Thyroid gland (tissue), 4 donors: Measurements from ENCODE around the gene UQCR11. TPM values are rescaled to one million over a fixed set of nuclear protein-coding genes. Genes with fewer than 3 reads are reported as not detected.

Experiments used
- DNase-seq, 2 donors: peaks; one replicate each; pipeline ENCODE4 v3.0.0-alpha.2; 2019
- H3K27ac ChIP-seq, 3 donors: fragments of 200-600 bp; sonication (generic); 1 replicate in 2 of 3; 2 replicates in 1 of 3; pipeline ENCODE4 v1.5.1; 2016 to 2019; ENCODE audit warnings: mild to moderate bottlenecking in 1 of 3, moderate library complexity in 1 of 3
- H3K27me3 ChIP-seq: fragments of 200-600 bp; sonication (generic); one replicate; pipeline ENCODE4 v1.5.1; 2019
- H3K36me3 ChIP-seq, 2 donors: fragments of 200-600 bp; sonication (generic); one replicate each; pipeline ENCODE4 v1.5.1; 2016 to 2019
- H3K4me1 ChIP-seq, 2 donors: fragments of 200-600 bp; sonication (generic); one replicate each; pipeline ENCODE4 v1.5.1; 2017 to 2019
- H3K4me3 ChIP-seq, 3 donors: fragments of 200-600 bp; sonication (generic); replicated peaks in 1 of 3; 1 replicate in 2 of 3; 2 replicates in 1 of 3; pipeline ENCODE4 v1.5.1; 2016; ENCODE audit warnings: mild to moderate bottlenecking in 1 of 3
- H3K9me3 ChIP-seq: fragments of 200-600 bp; sonication (generic); one replicate; pipeline ENCODE4 v1.5.1; 2017
- CTCF ChIP-seq, 6 experiments: fragments of 200-600 bp in 3 of 6; fragments of 450-650 bp in 3 of 6; sonication (generic) in 3 of 6; IDR thresholded peaks; one replicate each; pipeline ENCODE4 v1.5.1; 2016 to 2019; ENCODE audit warnings: antibody characterized with exemption in 6 of 6, mild to moderate bottlenecking in 2 of 6, inconsistent platforms in 1 of 6, moderate library complexity in 1 of 6
- POLR2A ChIP-seq, 2 donors: fragments of 450-650 bp; IDR thresholded peaks; one replicate each; pipeline ENCODE4 v1.6.1; 2017; ENCODE audit warnings: antibody characterized with exemption in 2 of 2, mild to moderate bottlenecking in 2 of 2, moderate library complexity in 1 of 2
- WGBS, 2 donors: methylation state at CpG; one replicate each; pipeline ENCODE4 v1.1.5; 2017; 5-methylcytosine and 5-hydroxymethylcytosine counted together
- intact Hi-C: fragments of 100-400 bp; cut with DNase I; formaldehyde crosslinking; loops from one replicate; pipeline ENCODE4 v1.15.1; 2023
- total RNA-seq, 4 donors: library from RNA; depleted of rRNA; stranded (reverse); fragments of >200 nt; gene quantifications; one replicate each; pipeline ENCODE4 v1.2.3, GENCODE V29; 2016

Gene UQCR11
- total RNA-seq, 4 donors from 2014 or later: 52.0 to 154 (median 61.9) TPM

DNA sequence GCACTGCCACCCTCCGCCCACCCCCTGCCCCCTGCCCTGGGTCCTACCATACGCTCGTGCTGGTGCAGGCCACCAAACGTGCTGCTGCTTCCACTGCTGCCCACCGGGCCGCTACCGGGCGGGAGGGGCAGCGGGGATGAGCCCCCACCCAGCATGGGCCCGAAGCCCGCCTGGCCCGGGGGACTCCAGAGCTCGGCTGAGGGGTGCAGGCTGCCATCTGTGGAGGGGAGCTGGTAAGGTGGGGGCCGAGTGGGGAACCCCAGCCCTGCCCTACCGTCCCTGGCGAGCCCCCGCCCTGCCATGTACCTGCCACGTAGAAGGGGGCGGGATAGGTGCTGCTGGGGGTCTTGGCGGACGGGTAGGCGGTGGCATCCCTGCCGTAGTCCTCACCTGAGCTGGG, 16.7 kb upstream of the UQCR11 start:
- TF ChIP-seq POLR2A (IDR thresholded peaks at IDR 0.05) (no peak), CTCF (IDR thresholded peaks at IDR 0.05) (no peak)
- Histone ChIP-seq H3K4me1 (no peaks in the 10 kb centered on the region), H3K27ac (no peak overlapping the region), H3K27me3 (no peaks in the 10 kb centered on the region), H3K36me3 (peaks cover 18 to 28% of the 10 kb centered on the region in 2 donors), H3K4me3 (no peak overlapping the region), H3K9me3 (no peaks in the 10 kb centered on the region)
- WGBS, 2 donors: 100% methylated on average over 3 to 8 of the region's 23 CpGs
- DNase-seq: no peak
- intact Hi-C loops: no loop called here

DNA sequence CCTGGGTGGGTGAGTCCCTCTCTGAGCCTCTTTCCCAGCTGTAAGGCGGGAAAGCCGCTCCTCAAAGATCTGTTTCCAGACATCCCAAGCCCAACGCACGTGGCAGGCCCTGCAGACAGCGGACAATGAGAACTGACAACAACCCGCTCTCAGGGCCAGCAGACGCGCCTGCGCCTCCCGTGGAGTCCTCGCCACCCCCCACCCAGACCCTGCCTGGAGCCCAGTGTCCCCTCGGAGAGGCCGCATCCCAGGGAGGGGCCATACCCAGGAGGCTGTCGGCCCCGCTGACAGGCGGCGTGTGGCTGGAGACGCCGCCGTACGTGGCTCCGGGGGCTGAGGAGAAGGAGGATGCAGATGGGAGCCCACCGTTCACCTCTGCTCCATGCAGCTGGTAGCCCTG, 16.3 kb upstream of the UQCR11 start:
- 96 to 100% methylated on average over 9 to 16 of the region's 23 CpGs for WGBS, 2 donors
- DNase-seq: no peak
- intact Hi-C loops: no loop called here
- Histone ChIP-seq H3K27ac (no peak overlapping the region), H3K4me1 (no peaks in the 10 kb centered on the region), H3K27me3 (no peaks in the 10 kb centered on the region), H3K36me3 (peaks cover 18 to 28% of the 10 kb centered on the region in 2 donors), H3K9me3 (no peaks in the 10 kb centered on the region), H3K4me3 (no peak overlapping the region)
- TF ChIP-seq POLR2A (IDR thresholded peaks at IDR 0.05): no peak

GRCh38 chr19:1621021-1621420, 15.8 kb upstream of the UQCR11 start:
- 89% methylated on average over 5 of the region's 19 CpGs; no CpG with 5 or more reads in 1 of the 2 donors for WGBS, 2 donors
- Histone ChIP-seq H3K27me3 (no peaks in the 10 kb centered on the region), H3K27ac (no peak overlapping the region), H3K4me3 (no peak overlapping the region), H3K36me3 (peaks cover 18 to 29% of the 10 kb centered on the region in 2 donors), H3K9me3 (no peaks in the 10 kb centered on the region), H3K4me1 (no peaks in the 10 kb centered on the region)
- intact Hi-C loops: no loop called here
- TF ChIP-seq POLR2A (IDR thresholded peaks at IDR 0.05) (no peak), CTCF (IDR thresholded peaks at IDR 0.05) (no peak)
- DNase-seq: no peak

- H3K27ac ChIP-seq: no peak overlapping the region
- H3K36me3 ChIP-seq: peaks cover 18 to 34% of the 10 kb centered on the region in 2 donors
- WGBS, 2 donors: 92 to 94% methylated on average over 9 to 11 of the region's 11 CpGs
Measured at GRCh38 chr19:1620502-1620901, 15.2 kb upstream of the UQCR11 start.

GRCh38 chr19:1619703-1620102, 14.4 kb upstream of the UQCR11 start:
- no peak for TF ChIP-seq CTCF (IDR thresholded peaks at IDR 0.05)
- TF ChIP-seq POLR2A (IDR thresholded peaks at IDR 0.05): no peak
- H3K4me3 ChIP-seq: no peak overlapping the region
- intact Hi-C loops: no loop called here
- WGBS, 2 donors: 93 to 95% methylated on average over 18 of the region's 18 CpGs
- H3K9me3 ChIP-seq: no peaks in the 10 kb centered on the region
- no peak overlapping the region for H3K27ac ChIP-seq
- no peak for DNase-seq
- H3K36me3 ChIP-seq: peaks cover 26 to 42% of the 10 kb centered on the region in 2 donors
- H3K27me3 ChIP-seq: no peaks in the 10 kb centered on the region
- no peaks in the 10 kb centered on the region for H3K4me1 ChIP-seq

More at GRCh38 chr19:1620502-1620901, 15.2 kb upstream of the UQCR11 start:
- no peaks in the 10 kb centered on the region for H3K27me3 ChIP-seq
- intact Hi-C loops: no loop called here
- H3K4me3 ChIP-seq: no peak overlapping the region
- H3K4me1 ChIP-seq: no peaks in the 10 kb centered on the region
- no peak for DNase-seq
- H3K9me3 ChIP-seq: no peaks in the 10 kb centered on the region
- TF ChIP-seq CTCF (IDR thresholded peaks at IDR 0.05) (no peak), POLR2A (IDR thresholded peaks at IDR 0.05) (no peak)

DNA sequence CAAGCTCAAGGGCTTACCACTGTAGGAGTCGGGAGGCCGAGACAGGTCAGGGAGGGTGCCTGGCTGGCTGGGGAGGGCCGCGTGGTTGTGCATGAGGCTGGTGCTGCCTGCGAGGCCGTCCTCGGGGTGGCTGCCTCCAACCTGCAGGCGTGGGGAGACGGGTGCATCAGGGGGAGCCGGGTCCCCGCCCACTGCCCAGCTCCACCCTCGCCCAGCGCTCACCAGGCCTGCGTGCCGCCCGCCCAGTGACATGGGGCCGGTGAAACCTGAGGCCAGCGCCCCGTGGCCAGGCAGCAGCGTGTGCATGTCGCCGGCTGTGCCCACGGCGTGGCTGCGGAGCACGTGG, 13.8 kb upstream of the UQCR11 start:
- Histone ChIP-seq H3K27ac (no peak overlapping the region), H3K9me3 (no peaks in the 10 kb centered on the region), H3K27me3 (no peaks in the 10 kb centered on the region), H3K36me3 (peaks cover 33 to 45% of the 10 kb centered on the region in 2 donors), H3K4me1 (no peaks in the 10 kb centered on the region), H3K4me3 (no peak overlapping the region)
- 90 to 93% methylated on average over 2 to 12 of the region's 26 CpGs for WGBS, 2 donors
- intact Hi-C loops: no loop called here
- no peak for DNase-seq
- TF ChIP-seq POLR2A (IDR thresholded peaks at IDR 0.05): no peak
